Aorta (tissue), 5 donors: ENCODE data around the gene SCAPER. TPM values are rescaled to one million over a fixed set of nuclear protein-coding genes. Genes with fewer than 3 reads are reported as not detected.

Experiments used
- ATAC-seq: fragments of 200-7000 bp; cut with Tn5 transposase; one replicate; pipeline ENCODE4 v1.9.1; 2022; ENCODE audit warnings: moderate library complexity; ENCODE audit not compliant: low FRiP score
- DNase-seq, 2 donors: peaks; one replicate each; pipeline ENCODE4 v3.0.0-alpha.2; 2020
- H3K27ac ChIP-seq, 2 donors: one replicate each; pipeline ENCODE4 v1.5.1; 2013; ENCODE audit warnings: low read length in 2 of 2, mild to moderate bottlenecking in 2 of 2, moderate library complexity in 2 of 2, control low read depth in 1 of 2, inconsistent platforms in 1 of 2, low read depth in 1 of 2
- H3K27me3 ChIP-seq, 2 donors: one replicate each; pipeline ENCODE4 v1.6.1; 2013; ENCODE audit warnings: control low read depth in 1 of 2, low read length in 1 of 2, mild to moderate bottlenecking in 1 of 2, moderate library complexity in 1 of 2; ENCODE audit not compliant: insufficient read depth in 2 of 2, control insufficient read depth in 1 of 2
- H3K36me3 ChIP-seq, 2 donors: one replicate each; pipeline ENCODE4 v1.6.1; 2013; ENCODE audit warnings: control low read depth in 1 of 2, low read length in 1 of 2, mild to moderate bottlenecking in 1 of 2; ENCODE audit not compliant: insufficient read depth in 2 of 2, control insufficient read depth in 1 of 2
- H3K4me1 ChIP-seq, 2 donors: one replicate each; pipeline ENCODE4 v1.6.1; 2013; ENCODE audit warnings: low read length in 2 of 2, control low read depth in 1 of 2, mild to moderate bottlenecking in 1 of 2, moderate library complexity in 1 of 2; ENCODE audit not compliant: insufficient read depth in 2 of 2, control insufficient read depth in 1 of 2
- H3K4me3 ChIP-seq, 2 donors: one replicate each; pipeline ENCODE4 v1.5.1; 2013; ENCODE audit warnings: low read length in 2 of 2, control low read depth in 1 of 2, mild to moderate bottlenecking in 1 of 2
- H3K9me3 ChIP-seq: one replicate; pipeline ENCODE4 v1.6.1; 2013; ENCODE audit warnings: mild to moderate bottlenecking, low read length; ENCODE audit not compliant: control insufficient read depth
- WGBS, 2 donors: extraction: QIAGEN DNeasy Blood & Tissue Kit; methylation state at CpG; one replicate each; pipeline ENCODE4 v1.1.7; 2013; 5-methylcytosine and 5-hydroxymethylcytosine counted together
- intact Hi-C, 2 donors: fragments of 100-400 bp; cut with DNase I; formaldehyde crosslinking; loops; one replicate each; pipeline versions ENCODE4 v1.14.2 to v1.15.0; 2022
- polyA plus RNA-seq, 2 donors: library from polyadenylated mRNA; stranded (reverse); fragments of 200-250 nt; gene quantifications; one replicate each; pipeline ENCODE4 v1.2.3, GENCODE V29; 2013
- total RNA-seq, 2 donors: library from RNA; stranded (reverse); fragmentation: NEBNext Ultra II Directional; extraction: Animal tissue kit (Norgen Biotek cat#: 25700); gene quantifications; one replicate each; pipeline ENCODE4 v1.2.1, GENCODE V29; 2021
- donor health status: healthy with polysubstance abuse.
- donor health status: Bipolar disorder and iron deficiency.
- donor health status: DM: no; HTN: no; CAD: no.
- donor health status: DM: no; HTN: no; CAD: no.
- donor health status: DM: yes; HTN: yes; CAD: no.

The SCAPER gene
- total and polyA plus RNA-seq, 4 donors, result 11.9 to 44.3 (median 25.6) TPM

DNA sequence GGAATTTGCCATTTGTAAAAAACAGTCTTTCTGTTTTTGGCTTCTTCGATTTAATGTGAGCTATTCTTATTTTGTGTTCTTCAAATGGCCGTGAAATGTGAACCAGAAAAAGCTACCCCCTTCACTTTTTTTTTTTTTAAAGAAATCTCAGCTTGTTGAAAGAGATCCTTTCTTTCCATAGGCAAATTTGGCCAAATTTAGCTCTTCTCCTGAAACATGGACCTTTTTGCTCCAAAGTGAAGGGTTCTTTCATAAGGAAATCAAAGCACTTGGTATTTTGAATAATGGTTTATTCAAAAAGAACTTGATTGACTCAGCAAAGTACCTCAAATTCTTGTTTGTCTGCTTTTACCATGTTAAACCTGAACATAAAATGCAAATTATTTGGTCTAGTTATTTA lies 36.5 kb upstream of the SCAPER start:
- WGBS, 2 donors, result 13 to 16% methylated on average over 2 of the region's 2 CpGs
- DNase-seq, result no peak
- H3K4me3 ChIP-seq, result no peak overlapping the region
- intact Hi-C loops, result loop anchor here (5.0 to 10.0 kb wide), 3 partner anchors 81 to 601 kb away; no protein-coding TSS in a partner anchor
- no peak overlapping the region for H3K27ac ChIP-seq
- no peaks in the 10 kb centered on the region for H3K9me3 ChIP-seq
- no peaks in the 10 kb centered on the region for H3K27me3 ChIP-seq
- peaks cover 0 to 2% of the 10 kb centered on the region in 2 donors for H3K36me3 ChIP-seq
- ATAC-seq, result no peak
- no peaks in the 10 kb centered on the region for H3K4me1 ChIP-seq

DNA sequence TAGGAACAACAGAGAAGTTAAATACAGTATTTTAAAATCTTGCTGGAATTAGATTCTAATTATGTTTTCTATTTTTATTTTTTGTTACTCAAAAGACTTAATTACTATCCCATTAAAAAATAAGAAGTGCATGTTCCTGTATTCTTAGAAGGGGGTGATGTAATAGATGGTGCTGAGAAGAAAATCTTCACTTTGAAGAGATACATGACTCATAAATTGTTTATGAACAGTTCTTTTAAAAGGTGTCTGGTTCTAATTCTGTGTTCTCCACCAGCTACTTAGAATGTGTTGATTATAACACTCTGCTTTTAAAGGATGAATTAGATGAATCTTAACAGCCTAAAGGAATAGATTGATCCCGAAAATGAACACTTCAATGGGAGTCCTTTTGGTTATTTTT lies 34.6 kb upstream of the SCAPER start:
- peaks cover 0 to 3% of the 10 kb centered on the region in 2 donors for H3K36me3 ChIP-seq
- WGBS, 2 donors, result 0% methylated on average over 1 of the region's 1 CpG
- no peak overlapping the region for H3K4me3 ChIP-seq
- H3K4me1 ChIP-seq, result no peaks in the 10 kb centered on the region
- DNase-seq (no peak), ATAC-seq (no peak)
- intact Hi-C loops, result loop anchor here (5.0 to 10.0 kb wide), 3 partner anchors 83 to 603 kb away; no protein-coding TSS in a partner anchor
- no peak overlapping the region for H3K27ac ChIP-seq
- H3K9me3 ChIP-seq, result no peaks in the 10 kb centered on the region
- no peaks in the 10 kb centered on the region for H3K27me3 ChIP-seq

DNA sequence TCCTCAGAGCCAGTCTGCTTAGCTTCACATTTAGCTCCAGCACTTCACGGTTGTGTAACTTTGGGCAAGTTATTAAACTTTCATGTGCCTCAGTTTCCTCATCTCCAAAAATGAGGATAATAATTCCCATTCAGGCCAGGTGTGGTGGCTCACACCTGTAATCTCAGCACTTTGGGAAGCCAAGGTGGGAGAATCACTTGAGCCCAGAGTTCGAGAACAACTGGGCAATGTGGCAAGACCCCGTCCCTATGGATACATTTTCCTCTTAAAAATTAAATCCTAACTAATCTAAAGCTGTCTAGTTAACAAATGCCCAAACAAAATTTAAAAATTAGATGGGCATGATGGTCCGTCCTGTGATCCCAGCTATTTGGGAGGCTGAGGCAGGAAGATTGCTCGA lies 33.6 kb upstream of the SCAPER start:
- Histone ChIP-seq H3K4me1 (no peaks in the 10 kb centered on the region), H3K27ac (no peak overlapping the region), H3K36me3 (peaks cover 0 to 3% of the 10 kb centered on the region in 2 donors), H3K4me3 (no peak overlapping the region), H3K27me3 (no peaks in the 10 kb centered on the region), H3K9me3 (no peaks in the 10 kb centered on the region)
- ATAC-seq (no peak), DNase-seq (no peak)
- intact Hi-C loops, result no loop called here
- 90 to 92% methylated on average over 5 of the region's 5 CpGs for WGBS, 2 donors

DNA sequence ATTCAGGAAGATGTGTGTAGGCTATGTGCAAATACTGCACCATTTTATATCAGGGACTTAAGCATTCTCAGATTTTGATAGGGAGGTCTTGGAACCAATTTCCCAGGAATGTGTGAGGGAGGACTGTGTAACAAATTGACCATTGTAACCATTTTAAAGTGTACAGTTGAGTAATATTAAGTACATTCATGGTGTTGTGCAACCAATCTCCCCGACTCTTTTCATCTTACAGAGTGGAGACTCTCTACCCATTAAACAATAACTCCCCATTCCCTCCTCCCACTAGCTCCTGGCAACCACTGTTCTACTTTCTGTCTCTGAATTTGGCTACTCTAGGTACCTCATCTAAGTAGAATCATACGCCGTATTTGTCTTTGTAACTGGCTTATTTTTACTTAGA lies 31.5 kb upstream of the SCAPER start:
- ATAC-seq (no peak), DNase-seq (no peak)
- Histone ChIP-seq H3K4me1 (no peaks in the 10 kb centered on the region), H3K36me3 (peaks cover 0 to 3% of the 10 kb centered on the region in 2 donors), H3K27me3 (no peaks in the 10 kb centered on the region), H3K27ac (no peak overlapping the region), H3K4me3 (no peak overlapping the region), H3K9me3 (no peaks in the 10 kb centered on the region)
- intact Hi-C loops, result no loop called here
- 92 to 94% methylated on average over 3 of the region's 3 CpGs for WGBS, 2 donors

DNA sequence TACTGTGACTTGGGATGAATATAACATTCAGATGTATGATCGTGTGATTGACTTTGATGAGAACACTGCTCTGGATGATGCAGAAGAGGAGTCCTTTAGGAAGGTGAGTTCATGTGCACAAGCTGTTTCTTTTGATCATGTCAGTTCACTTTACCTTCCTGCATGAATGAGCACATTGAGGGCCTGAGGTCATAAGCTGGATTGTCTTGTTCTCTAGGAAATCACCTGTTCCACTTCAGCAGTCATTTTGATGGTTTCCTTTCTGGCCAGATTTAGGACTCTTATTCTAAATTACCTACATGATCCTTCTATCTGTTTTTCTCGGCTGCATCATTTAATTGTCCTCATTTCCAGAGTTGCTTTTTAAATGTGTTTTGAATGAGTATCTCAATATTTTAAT lies 30.5 kb upstream of the SCAPER start:
- Histone ChIP-seq H3K27me3 (no peaks in the 10 kb centered on the region), H3K4me3 (no peak overlapping the region), H3K27ac (no peak overlapping the region), H3K4me1 (no peaks in the 10 kb centered on the region), H3K36me3 (peaks cover 0 to 3% of the 10 kb centered on the region in 2 donors), H3K9me3 (no peaks in the 10 kb centered on the region)
- intact Hi-C loops, result no loop called here
- ATAC-seq (no peak), DNase-seq (no peak)
- WGBS, 2 donors, result 83 to 93% methylated on average over 2 of the region's 2 CpGs

DNA sequence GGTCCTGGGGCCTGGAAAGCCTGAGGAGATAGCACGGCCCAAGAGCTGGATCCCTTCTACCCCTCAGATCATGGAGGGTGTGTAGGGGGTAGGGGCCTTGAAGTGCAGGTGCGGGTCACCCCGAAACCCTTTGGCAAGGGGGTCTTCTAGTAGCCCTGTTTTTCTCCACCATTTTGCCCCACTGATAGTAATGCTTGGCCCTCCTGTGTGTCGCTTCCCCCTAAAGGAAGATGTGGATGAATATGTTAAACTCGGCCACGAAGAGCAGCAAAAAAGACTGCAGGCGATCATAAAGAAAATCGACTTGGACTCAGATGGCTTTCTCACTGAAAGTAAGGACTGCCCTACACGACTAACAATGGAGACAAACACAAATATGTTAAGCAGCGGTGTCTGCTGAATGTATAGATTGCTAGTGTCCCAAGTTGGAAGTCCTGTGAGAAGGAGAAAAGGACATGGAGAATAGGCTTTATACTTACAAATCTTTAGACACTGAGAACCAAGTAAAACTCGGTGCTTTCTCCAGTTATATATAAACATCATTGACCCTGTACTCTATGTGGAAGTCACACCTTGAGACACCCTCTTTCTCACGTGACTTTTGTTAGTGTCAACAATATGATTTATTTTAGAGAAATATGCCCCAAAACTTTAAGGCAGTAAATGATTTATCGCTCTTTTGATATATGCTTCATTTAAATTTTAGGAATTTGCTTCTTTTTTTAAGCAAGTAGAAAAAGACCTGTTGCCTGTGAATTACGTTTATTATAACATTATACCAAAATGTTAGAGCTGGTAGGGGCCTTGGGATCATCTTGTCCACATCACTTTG lies 27.2 kb upstream of the SCAPER start:
- H3K4me1 ChIP-seq, result no peaks in the 10 kb centered on the region
- H3K27ac ChIP-seq, result peak overlapping the region in 1 of 2 donors; percentile 88
- intact Hi-C loops, result no loop called here
- 16 to 18% methylated on average over 14 of the region's 14 CpGs for WGBS, 2 donors
- H3K36me3 ChIP-seq, result peaks cover 0 to 3% of the 10 kb centered on the region in 2 donors
- H3K27me3 ChIP-seq, result no peaks in the 10 kb centered on the region
- DNase-seq (no peak), ATAC-seq (no peak)
- H3K4me3 ChIP-seq, result peak overlapping the region; percentile 90 to 95
- no peaks in the 10 kb centered on the region for H3K9me3 ChIP-seq

DNA sequence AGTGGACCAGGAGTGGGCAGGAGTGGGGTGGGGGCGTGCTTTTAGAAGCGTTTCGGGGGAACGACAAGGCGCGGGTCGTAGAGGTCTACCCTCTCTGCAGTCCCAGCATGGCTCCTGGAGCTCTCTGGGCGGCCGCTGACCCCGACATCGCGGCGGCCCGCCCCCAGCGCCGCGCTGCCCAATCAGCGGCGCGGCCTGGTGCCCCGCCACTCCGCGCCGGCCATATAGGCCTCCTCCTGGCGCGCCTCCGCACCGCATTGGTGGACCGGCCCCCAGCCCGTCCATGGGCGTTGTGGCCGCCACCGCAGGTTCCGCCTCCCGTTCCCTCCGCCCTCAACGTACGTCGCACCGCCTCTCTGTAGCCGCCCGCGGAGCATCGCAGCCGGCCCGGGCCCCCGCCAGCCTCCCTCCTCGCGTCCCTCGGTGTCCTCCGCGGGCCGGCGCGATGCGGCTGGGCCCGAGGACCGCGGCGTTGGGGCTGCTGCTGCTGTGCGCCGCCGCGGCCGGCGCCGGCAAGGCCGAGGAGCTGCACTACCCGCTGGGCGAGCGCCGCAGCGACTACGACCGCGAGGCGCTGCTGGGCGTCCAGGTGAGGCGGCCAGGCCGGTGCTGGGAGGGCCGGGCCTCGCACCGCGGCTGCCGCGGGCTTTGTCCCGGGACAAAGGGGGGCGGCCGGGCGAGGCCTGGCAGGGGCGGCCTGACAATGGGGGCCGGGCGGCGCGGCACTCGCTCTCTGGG lies 26.4 kb upstream of the SCAPER start, which contains the start of gene RCN2:
Gene RCN2 (plus strand): TSS at position 353 of the 738 bp plus-strand sequence. CDS start 93 bp downstream, at position 446.
- intact Hi-C loops, result loop anchor here in 1 of 2 donors (1.0 kb wide), 1 partner anchor 26 kb away; the partner anchor contains the start of gene SCAPER
- H3K4me1 ChIP-seq, result no peaks in the 10 kb centered on the region
- H3K9me3 ChIP-seq, result no peaks in the 10 kb centered on the region
- 0% methylated on average over 81 to 96 of the region's 96 CpGs for WGBS, 2 donors
- ATAC-seq (peak; percentile 100), DNase-seq (peak; percentile 97 to 98)
- peak within 1 kb of the TSS in 1 of 2 donors; percentile 88 for H3K27ac ChIP-seq
- peak within 1 kb of the TSS; percentile 90 to 95 for H3K4me3 ChIP-seq
- peaks cover 0 to 2% of the 10 kb centered on the region in 2 donors for H3K36me3 ChIP-seq
- H3K27me3 ChIP-seq, result no peaks in the 10 kb centered on the region

DNA sequence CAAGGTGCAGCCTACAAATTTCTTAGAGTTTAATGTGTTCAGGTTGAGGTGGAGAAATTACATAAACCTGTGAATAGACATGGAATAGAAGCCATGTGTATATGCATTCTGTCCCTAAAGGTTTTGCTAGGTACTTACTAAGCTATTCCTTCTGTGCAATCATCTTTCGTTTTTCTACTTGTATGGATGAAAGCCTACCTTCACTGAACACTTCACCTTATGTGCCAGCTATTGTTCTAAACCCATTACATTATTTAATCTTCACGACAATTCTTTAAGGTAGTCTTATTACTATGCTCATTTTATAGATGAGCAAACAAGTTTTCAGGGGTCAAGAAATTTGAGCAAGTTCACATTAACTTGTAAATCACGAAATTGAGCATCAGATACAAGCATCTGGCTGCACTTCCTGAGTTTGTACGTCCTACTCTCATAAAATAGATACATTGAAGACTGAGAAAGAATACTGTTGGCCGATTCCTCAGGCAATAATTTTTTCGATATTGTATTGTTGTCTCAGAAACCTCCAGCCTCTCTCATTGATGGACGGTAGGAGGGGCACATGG lies 25.8 kb upstream of the SCAPER start:
- no peak for DNase-seq
- no peaks in the 10 kb centered on the region for H3K9me3 ChIP-seq
- H3K4me3 ChIP-seq, result peak overlapping the region; percentile 10 to 31
- H3K27ac ChIP-seq, result peak overlapping the region in 1 of 2 donors; percentile 53
- intact Hi-C loops, result loop anchor here in 1 of 2 donors (1.0 kb wide), 1 partner anchor 26 kb away; the partner anchor contains the start of gene SCAPER
- no peaks in the 10 kb centered on the region for H3K27me3 ChIP-seq
- no peaks in the 10 kb centered on the region for H3K36me3 ChIP-seq
- H3K4me1 ChIP-seq, result no peaks in the 10 kb centered on the region
- ATAC-seq, result no peak
- WGBS, 2 donors, result 22 to 23% methylated on average over 7 of the region's 7 CpGs
